Measurements from ENCODE around the gene DENND6A.

- TF ChIP-seq POLR2A (IDR thresholded peaks at IDR 0.05) (no peak), CTCF (IDR thresholded peaks at IDR 0.05) (no peak)
These were observed 4.0 kb upstream of the DENND6A start for GRCh38 chr3:57696801-57697321.

Data from heart left ventricle (tissue), 13 donors.